ENCODE results near the gene WASL. TPM values are rescaled to one million over a fixed set of nuclear protein-coding genes. Genes with fewer than 3 reads are reported as not detected.

Gene WASL
- total RNA-seq, 1 experiment from 2014 or later: 13.2 TPM

- Histone ChIP-seq H3K27me3 (ENCODE audit: control insufficient read depth, insufficient read depth, low read length) (no peaks in the 10 kb centered on the region), H3K36me3 (replicated peaks; ENCODE audit: control insufficient read depth, insufficient read depth, low read length) (peaks cover 2% of the 10 kb centered on the region; the same call in 1 of the 2 replicates), H3K4me3 (ENCODE audit: insufficient read depth, low read depth, low read length) (no peak overlapping the region)
- no peak for DNase-seq
These were observed 68.2 kb downstream of the WASL start for GRCh38 chr7:123680580-123680979.

- Histone ChIP-seq H3K4me3 (ENCODE audit: insufficient read depth, low read depth, low read length) (no peak overlapping the region), H3K36me3 (replicated peaks; ENCODE audit: control insufficient read depth, insufficient read depth, low read length) (peaks cover 2% of the 10 kb centered on the region; the same call in 1 of the 2 replicates), H3K27me3 (ENCODE audit: control insufficient read depth, insufficient read depth, low read length) (no peaks in the 10 kb centered on the region)
- DNase-seq: no peak
These were observed 69.2 kb downstream of the WASL start for GRCh38 chr7:123679614-123680013.

- no peaks in the 10 kb centered on the region for H3K27me3 ChIP-seq (ENCODE audit: control insufficient read depth, insufficient read depth, low read length)
- no peak overlapping the region for H3K4me3 ChIP-seq (ENCODE audit: insufficient read depth, low read depth, low read length)
- DNase-seq: no peak
- peaks cover 2% of the 10 kb centered on the region; the same call in 1 of the 2 replicates for H3K36me3 ChIP-seq (replicated peaks; ENCODE audit: control insufficient read depth, insufficient read depth, low read length)
These were observed 71.6 kb downstream of the WASL start for GRCh38 chr7:123677061-123677715.

GRCh38 chr7:123675181-123675473, 73.7 kb downstream of the WASL start:
- Histone ChIP-seq H3K27me3 (ENCODE audit: control insufficient read depth, insufficient read depth, low read length) (no peaks in the 10 kb centered on the region), H3K36me3 (replicated peaks; ENCODE audit: control insufficient read depth, insufficient read depth, low read length) (no peaks in the 10 kb centered on the region), H3K4me3 (ENCODE audit: insufficient read depth, low read depth, low read length) (no peak overlapping the region)
- DNase-seq: no peak

- no peaks in the 10 kb centered on the region for H3K27me3 ChIP-seq (ENCODE audit: control insufficient read depth, insufficient read depth, low read length)
- no peaks in the 10 kb centered on the region for H3K36me3 ChIP-seq (replicated peaks; ENCODE audit: control insufficient read depth, insufficient read depth, low read length)
- DNase-seq: no peak
- H3K4me3 ChIP-seq (ENCODE audit: insufficient read depth, low read depth, low read length): no peak overlapping the region
These were observed 74.2 kb downstream of the WASL start for GRCh38 chr7:123674399-123675180.

GRCh38 chr7:123673752-123674398, 74.9 kb downstream of the WASL start:
- H3K36me3 ChIP-seq (replicated peaks; ENCODE audit: control insufficient read depth, insufficient read depth, low read length): no peaks in the 10 kb centered on the region
- H3K27me3 ChIP-seq (ENCODE audit: control insufficient read depth, insufficient read depth, low read length): no peaks in the 10 kb centered on the region
- no peak overlapping the region for H3K4me3 ChIP-seq (ENCODE audit: insufficient read depth, low read depth, low read length)
- DNase-seq: no peak

GRCh38 chr7:123673137-123673732, 75.6 kb downstream of the WASL start:
- DNase-seq: no peak
- no peaks in the 10 kb centered on the region for H3K27me3 ChIP-seq (ENCODE audit: control insufficient read depth, insufficient read depth, low read length)
- no peak overlapping the region for H3K4me3 ChIP-seq (ENCODE audit: insufficient read depth, low read depth, low read length)
- H3K36me3 ChIP-seq (replicated peaks; ENCODE audit: control insufficient read depth, insufficient read depth, low read length): no peaks in the 10 kb centered on the region

- DNase-seq: no peak
- H3K27me3 ChIP-seq (ENCODE audit: control insufficient read depth, insufficient read depth, low read length): no peaks in the 10 kb centered on the region
These were observed 79.3 kb downstream of the WASL start for GRCh38 chr7:123669485-123669884.

GRCh38 chr7:123666492-123666891, 82.3 kb downstream of the WASL start:
- DNase-seq: no peak
- Histone ChIP-seq H3K27me3 (ENCODE audit: control insufficient read depth, insufficient read depth, low read length) (no peaks in the 10 kb centered on the region), H3K4me3 (ENCODE audit: insufficient read depth, low read depth, low read length) (no peak overlapping the region), H3K36me3 (replicated peaks; ENCODE audit: control insufficient read depth, insufficient read depth, low read length) (no peaks in the 10 kb centered on the region)

More at GRCh38 chr7:123669485-123669884, 79.3 kb downstream of the WASL start:
- no peaks in the 10 kb centered on the region for H3K36me3 ChIP-seq (replicated peaks; ENCODE audit: control insufficient read depth, insufficient read depth, low read length)
- no peak overlapping the region for H3K4me3 ChIP-seq (ENCODE audit: insufficient read depth, low read depth, low read length)

- DNase-seq: no peak
- no peaks in the 10 kb centered on the region for H3K27me3 ChIP-seq (ENCODE audit: control insufficient read depth, insufficient read depth, low read length)
- no peaks in the 10 kb centered on the region for H3K36me3 ChIP-seq (replicated peaks; ENCODE audit: control insufficient read depth, insufficient read depth, low read length)
- no peak overlapping the region for H3K4me3 ChIP-seq (ENCODE audit: insufficient read depth, low read depth, low read length)
These were observed 82.9 kb downstream of the WASL start for GRCh38 chr7:123665896-123666295.

GRCh38 chr7:123665157-123665556, 83.6 kb downstream of the WASL start:
- Histone ChIP-seq H3K4me3 (ENCODE audit: insufficient read depth, low read depth, low read length) (no peak overlapping the region), H3K27me3 (ENCODE audit: control insufficient read depth, insufficient read depth, low read length) (no peaks in the 10 kb centered on the region), H3K36me3 (replicated peaks; ENCODE audit: control insufficient read depth, insufficient read depth, low read length) (no peaks in the 10 kb centered on the region)
- no peak for DNase-seq

GRCh38 chr7:123663200-123663599, 85.6 kb downstream of the WASL start:
- Histone ChIP-seq H3K27me3 (ENCODE audit: control insufficient read depth, insufficient read depth, low read length) (no peaks in the 10 kb centered on the region), H3K4me3 (ENCODE audit: insufficient read depth, low read depth, low read length) (no peak overlapping the region), H3K36me3 (replicated peaks; ENCODE audit: control insufficient read depth, insufficient read depth, low read length) (no peaks in the 10 kb centered on the region)
- no peak for DNase-seq

GRCh38 chr7:123662755-123663154, 86.0 kb downstream of the WASL start:
- Histone ChIP-seq H3K4me3 (ENCODE audit: insufficient read depth, low read depth, low read length) (no peak overlapping the region), H3K36me3 (replicated peaks; ENCODE audit: control insufficient read depth, insufficient read depth, low read length) (no peaks in the 10 kb centered on the region), H3K27me3 (ENCODE audit: control insufficient read depth, insufficient read depth, low read length) (no peaks in the 10 kb centered on the region)
- DNase-seq: no peak

- no peak overlapping the region for H3K4me3 ChIP-seq (ENCODE audit: insufficient read depth, low read depth, low read length)
- H3K36me3 ChIP-seq (replicated peaks; ENCODE audit: control insufficient read depth, insufficient read depth, low read length): no peaks in the 10 kb centered on the region
- no peaks in the 10 kb centered on the region for H3K27me3 ChIP-seq (ENCODE audit: control insufficient read depth, insufficient read depth, low read length)
- no peak for DNase-seq
These were observed 86.5 kb downstream of the WASL start for GRCh38 chr7:123662293-123662692.

GRCh38 chr7:123661765-123662164, 87.0 kb downstream of the WASL start:
- H3K36me3 ChIP-seq (replicated peaks; ENCODE audit: control insufficient read depth, insufficient read depth, low read length): no peaks in the 10 kb centered on the region
- H3K4me3 ChIP-seq (ENCODE audit: insufficient read depth, low read depth, low read length): no peak overlapping the region
- no peak for DNase-seq
- no peaks in the 10 kb centered on the region for H3K27me3 ChIP-seq (ENCODE audit: control insufficient read depth, insufficient read depth, low read length)
